GM19468 (cell line): ENCODE data around the gene USP10.
A peak's percentile ranks its signal among the peaks of the same experiment; 100 is the strongest.
"Not testable (repeated sequence)": the region's sequence is repeated elsewhere in the genome, so short reads cannot be mapped to it uniquely, and the experiment has no call there.

Experiments
- ATAC-seq: cut with Tn5 transposase; IDR thresholded peaks from one replicate; pipeline ENCODE4 v1.9.1; 2021; ENCODE audit warnings: mild to moderate bottlenecking, moderate library complexity, moderate number of reproducible peaks; ENCODE audit not compliant: unreplicated experiment; ENCODE audit errors: extremely low read depth

USP10 gene

GRCh38 chr16:84724606-84725309, 25.0 kb downstream of the USP10 start:
- no peak for ATAC-seq

- ATAC-seq = no peak
These were observed 25.8 kb downstream of the USP10 start for GRCh38 chr16:84725481-84726078.

GRCh38 chr16:84726079-84726668, 26.4 kb downstream of the USP10 start:
- ATAC-seq = peak; percentile 51

GRCh38 chr16:84726669-84727467, 27.1 kb downstream of the USP10 start:
- ATAC-seq = peak; percentile 12

- no peak for ATAC-seq
These were observed 29.1 kb downstream of the USP10 start for GRCh38 chr16:84728853-84729424.

GRCh38 chr16:84729716-84730320, 30.0 kb downstream of the USP10 start:
- ATAC-seq = no peak

- no peak for ATAC-seq
These were observed 30.8 kb downstream of the USP10 start for GRCh38 chr16:84730406-84731106.

- not testable (repeated sequence) for ATAC-seq
These were observed 32.5 kb downstream of the USP10 start for GRCh38 chr16:84732332-84732673.

GRCh38 chr16:84732674-84733352, 33.0 kb downstream of the USP10 start:
- ATAC-seq = no peak

- no peak for ATAC-seq
These were observed 36.2 kb downstream of the USP10 start for GRCh38 chr16:84735849-84736586.

- ATAC-seq = no peak
These were observed 37.6 kb downstream of the USP10 start for GRCh38 chr16:84737192-84738011.

- ATAC-seq = no peak
These were observed 38.6 kb downstream of the USP10 start for GRCh38 chr16:84738255-84739038.

GRCh38 chr16:84739349-84740124, 39.7 kb downstream of the USP10 start:
- ATAC-seq = no peak

- ATAC-seq = no peak
These were observed 40.9 kb downstream of the USP10 start for GRCh38 chr16:84740596-84741116.

- ATAC-seq = no peak
These were observed 41.6 kb downstream of the USP10 start for GRCh38 chr16:84741340-84741830.
